GM19468 (cell line): ENCODE measurements around the gene UPK1B.

ENCODE experiments used
- ATAC-seq: cut with Tn5 transposase; IDR thresholded peaks from one replicate; pipeline ENCODE4 v1.9.1; 2021; ENCODE audit warnings: mild to moderate bottlenecking, moderate library complexity, moderate number of reproducible peaks; ENCODE audit not compliant: unreplicated experiment; ENCODE audit errors: extremely low read depth

Gene UPK1B

GRCh38 chr3:119220970-119221667 is 47.7 kb downstream of the UPK1B start:
- ATAC-seq, result no peak

- ATAC-seq, result no peak
These were observed 48.5 kb downstream of the UPK1B start for GRCh38 chr3:119221779-119222320.

GRCh38 chr3:119222391-119222790 is 49.0 kb downstream of the UPK1B start:
- ATAC-seq, result no peak

- ATAC-seq, result no peak
These were observed 50.1 kb downstream of the UPK1B start for GRCh38 chr3:119223511-119223910.

- no peak for ATAC-seq
These were observed 51.7 kb downstream of the UPK1B start for GRCh38 chr3:119225121-119225520.

GRCh38 chr3:119227070-119227850 is 53.9 kb downstream of the UPK1B start:
- ATAC-seq, result no peak

GRCh38 chr3:119228373-119229145 is 55.2 kb downstream of the UPK1B start:
- ATAC-seq, result no peak

GRCh38 chr3:119229190-119229589 is 55.8 kb downstream of the UPK1B start:
- ATAC-seq, result no peak

- ATAC-seq, result no peak
These were observed 56.7 kb downstream of the UPK1B start for GRCh38 chr3:119230071-119230470.

- ATAC-seq, result no peak
These were observed 57.3 kb downstream of the UPK1B start for GRCh38 chr3:119230745-119231144.

GRCh38 chr3:119234610-119235009 is 61.2 kb downstream of the UPK1B start:
- ATAC-seq, result no peak

GRCh38 chr3:119235151-119235550 is 61.8 kb downstream of the UPK1B start:
- no peak for ATAC-seq

GRCh38 chr3:119236756-119237155 is 63.4 kb downstream of the UPK1B start:
- no peak for ATAC-seq

- no peak for ATAC-seq
These were observed 63.9 kb downstream of the UPK1B start for GRCh38 chr3:119237299-119237698.

GRCh38 chr3:119238363-119238762 is 65.0 kb downstream of the UPK1B start:
- ATAC-seq, result no peak

- no peak for ATAC-seq
These were observed 65.9 kb downstream of the UPK1B start for GRCh38 chr3:119239206-119239820.

- no peak for ATAC-seq
These were observed 66.7 kb downstream of the UPK1B start for GRCh38 chr3:119240101-119240590.

GRCh38 chr3:119240591-119241434 is 67.4 kb downstream of the UPK1B start, which contains the start of gene B4GALT4:
TSS of gene B4GALT4 (minus strand) at chr3:119240878. CDS start at chr3:119230099, 10,779 bp downstream.
- ATAC-seq, result peak; percentile 81
